Brain microvascular endothelial cell (primary cell): Measurements from ENCODE around the gene SLC26A4.

ENCODE experiments used
- DNase-seq: peaks from one replicate; pipeline ENCODE4 v3.0.0-alpha.2; 2020
- H3K27ac ChIP-seq: fragments of 250-450 bp; sonication (Bioruptor Pico); 2 replicates; pipeline ENCODE4 v1.5.1; 2020; ENCODE audit warnings: mild to moderate bottlenecking, moderate library complexity
- H3K27me3 ChIP-seq: fragments of 250-450 bp; sonication (Bioruptor Pico); replicated peaks from 2 replicates; pipeline ENCODE4 v1.5.1; 2020; ENCODE audit warnings: mild to moderate bottlenecking
- H3K36me3 ChIP-seq: fragments of 250-450 bp; sonication (Bioruptor Pico); replicated peaks from 2 replicates; pipeline ENCODE4 v1.5.1; 2020; ENCODE audit warnings: mild to moderate bottlenecking
- H3K4me3 ChIP-seq: 2 replicates; pipeline ENCODE4 v1.5.1; 2011; ENCODE audit warnings: low read depth, mild to moderate bottlenecking, control low read depth, low read length, moderate library complexity
- in situ Hi-C: cut with HindIII; loops from 2 replicates; pipeline ENCODE4 v1.10.0; 2017; ENCODE audit warnings: low sequenced_read_pairs, low pct_ligation_motif_present
- TF ChIP-seq, protein P1 (sequence below): IDR thresholded peaks from 2 replicates; pipeline ENCODE4 v1.5.1; 2011; ENCODE audit warnings: low read depth, mild to moderate bottlenecking, moderate library complexity, low read length, control low read depth, inconsistent platforms; ENCODE audit errors: missing control alignments

The SLC26A4 gene

DNA sequence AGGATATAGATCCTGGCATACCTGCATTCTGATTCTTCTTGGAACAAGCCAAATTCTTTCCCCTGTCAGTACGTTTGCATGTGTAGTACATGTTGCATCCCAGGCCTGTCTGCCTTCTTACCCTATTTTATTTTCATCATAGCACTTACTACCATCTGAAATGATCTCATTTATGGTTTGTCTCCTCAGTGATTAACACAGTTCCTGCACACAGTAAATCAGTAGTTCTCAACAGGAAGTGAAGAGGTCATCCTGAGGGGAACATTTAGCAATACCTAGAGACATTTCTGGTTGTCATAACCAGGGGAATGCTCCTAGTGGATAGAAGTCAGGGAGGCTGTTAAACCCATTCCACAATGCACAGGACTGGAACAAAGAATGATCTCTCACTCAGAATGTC lies 38.2 kb upstream of the SLC26A4 start:
- in situ Hi-C loops: no loop called here

DNA sequence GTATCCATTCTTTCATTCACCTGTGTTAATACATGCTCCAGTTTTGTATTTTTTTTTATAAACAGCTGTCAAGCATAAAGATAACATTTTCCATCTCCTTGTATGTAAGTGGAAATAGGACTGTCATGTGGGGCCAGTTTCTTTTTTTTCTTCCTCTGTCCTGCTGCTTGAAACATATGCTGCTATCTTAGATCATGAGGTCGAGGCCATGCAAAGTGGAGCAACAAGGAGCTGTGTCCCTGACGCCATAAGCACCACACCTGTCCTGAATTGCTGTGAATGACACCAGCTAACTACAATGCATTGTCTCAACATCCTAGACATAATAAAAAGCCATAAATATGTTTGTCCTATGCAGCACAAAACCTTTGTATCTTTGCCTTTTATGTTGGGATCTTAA lies 37.7 kb upstream of the SLC26A4 start:
- Histone ChIP-seq H3K36me3 (no peaks in the 10 kb centered on the region), H3K4me3 (no peak overlapping the region), H3K27me3 (no peaks in the 10 kb centered on the region), H3K27ac (peak overlapping the region; percentile 27)
- TF ChIP-seq, protein P1, sequence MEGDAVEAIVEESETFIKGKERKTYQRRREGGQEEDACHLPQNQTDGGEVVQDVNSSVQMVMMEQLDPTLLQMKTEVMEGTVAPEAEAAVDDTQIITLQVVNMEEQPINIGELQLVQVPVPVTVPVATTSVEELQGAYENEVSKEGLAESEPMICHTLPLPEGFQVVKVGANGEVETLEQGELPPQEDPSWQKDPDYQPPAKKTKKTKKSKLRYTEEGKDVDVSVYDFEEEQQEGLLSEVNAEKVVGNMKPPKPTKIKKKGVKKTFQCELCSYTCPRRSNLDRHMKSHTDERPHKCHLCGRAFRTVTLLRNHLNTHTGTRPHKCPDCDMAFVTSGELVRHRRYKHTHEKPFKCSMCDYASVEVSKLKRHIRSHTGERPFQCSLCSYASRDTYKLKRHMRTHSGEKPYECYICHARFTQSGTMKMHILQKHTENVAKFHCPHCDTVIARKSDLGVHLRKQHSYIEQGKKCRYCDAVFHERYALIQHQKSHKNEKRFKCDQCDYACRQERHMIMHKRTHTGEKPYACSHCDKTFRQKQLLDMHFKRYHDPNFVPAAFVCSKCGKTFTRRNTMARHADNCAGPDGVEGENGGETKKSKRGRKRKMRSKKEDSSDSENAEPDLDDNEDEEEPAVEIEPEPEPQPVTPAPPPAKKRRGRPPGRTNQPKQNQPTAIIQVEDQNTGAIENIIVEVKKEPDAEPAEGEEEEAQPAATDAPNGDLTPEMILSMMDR: no peak
- no peak for DNase-seq
- in situ Hi-C loops: no loop called here

More for the DNA sequence above, 38.2 kb upstream of the SLC26A4 start:
- no peaks in the 10 kb centered on the region for H3K27me3 ChIP-seq
- no peaks in the 10 kb centered on the region for H3K36me3 ChIP-seq
- H3K27ac ChIP-seq: peak overlapping the region; percentile 27
- no peak overlapping the region for H3K4me3 ChIP-seq
- DNase-seq: peak; percentile 71
- TF ChIP-seq, protein P1: no peak

DNA sequence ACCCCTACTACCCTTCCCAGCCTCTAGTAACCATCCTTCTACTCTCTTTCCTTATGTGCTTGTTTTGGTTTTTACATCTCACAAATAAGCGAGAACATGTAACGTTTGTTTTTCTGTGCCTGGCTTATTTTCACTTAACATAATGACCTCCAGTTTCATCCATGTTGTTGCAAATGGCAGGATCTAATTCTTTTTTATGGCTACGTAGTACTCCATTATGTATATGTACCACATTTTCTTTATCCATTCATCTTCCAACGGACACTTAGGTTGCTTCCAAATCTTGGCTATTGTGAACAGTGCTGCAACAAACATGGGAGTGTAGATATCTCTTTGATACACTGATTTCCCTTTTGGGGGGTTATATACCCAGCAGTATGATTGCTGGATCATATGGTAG lies 33.6 kb upstream of the SLC26A4 start:
- TF ChIP-seq, protein P1: no peak
- Histone ChIP-seq H3K27me3 (no peaks in the 10 kb centered on the region), H3K4me3 (no peak overlapping the region), H3K27ac (no peak overlapping the region), H3K36me3 (no peaks in the 10 kb centered on the region)
- in situ Hi-C loops: no loop called here
- DNase-seq: no peak

DNA sequence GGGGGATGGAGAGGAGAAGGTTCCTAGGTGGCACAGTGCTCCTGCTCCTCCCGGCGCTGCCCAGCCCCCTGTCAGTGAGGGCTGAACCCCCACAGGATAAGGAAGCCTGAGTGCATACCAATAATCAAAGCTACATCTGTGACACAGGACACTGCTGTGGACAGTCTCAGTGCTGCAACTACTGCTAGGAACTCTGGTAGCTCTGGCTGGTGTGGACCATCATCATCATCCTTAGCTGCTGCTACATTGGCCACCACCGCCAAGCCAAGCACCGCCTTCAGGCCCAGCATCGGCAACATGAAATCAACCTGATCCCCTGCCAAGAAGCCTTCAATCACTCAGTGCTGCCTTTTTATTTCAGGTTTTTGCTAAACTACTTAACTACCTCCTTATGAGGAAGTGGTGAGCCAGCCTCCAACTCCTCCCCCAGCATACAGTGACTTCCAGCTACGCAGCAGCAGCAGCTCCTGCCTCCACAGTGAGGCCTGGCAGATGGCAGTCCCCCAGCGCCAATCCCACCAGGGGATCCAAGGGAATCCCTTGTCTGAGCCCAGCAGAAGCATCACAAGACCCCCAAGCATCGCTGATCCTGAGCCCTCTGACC lies 32.1 kb upstream of the SLC26A4 start:
- Histone ChIP-seq H3K4me3 (no peak overlapping the region), H3K36me3 (no peaks in the 10 kb centered on the region), H3K27me3 (no peaks in the 10 kb centered on the region), H3K27ac (no peak overlapping the region)
- DNase-seq: no peak
- in situ Hi-C loops: no loop called here
- TF ChIP-seq, protein P1: no peak

DNA sequence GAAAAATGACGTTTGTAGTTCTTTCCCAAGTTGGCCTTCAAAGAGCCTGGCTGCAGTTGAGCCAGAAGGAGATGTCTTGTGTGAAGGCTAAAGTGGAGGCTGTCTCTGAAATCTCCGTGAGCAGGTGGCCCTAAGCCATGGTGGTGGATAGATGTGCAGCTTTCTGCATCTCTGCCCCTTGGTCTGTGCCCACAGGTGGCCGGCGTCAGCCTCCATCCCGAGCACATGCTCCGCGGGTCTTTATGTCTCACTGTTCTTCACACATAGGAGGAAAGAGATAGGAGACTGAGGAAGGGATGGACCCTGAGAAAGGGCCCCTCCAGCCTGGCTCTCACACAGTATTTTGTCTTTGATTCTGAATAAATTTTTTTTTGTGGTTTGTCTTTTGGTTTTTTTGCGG lies 30.3 kb upstream of the SLC26A4 start:
- Histone ChIP-seq H3K4me3 (no peak overlapping the region), H3K27ac (no peak overlapping the region), H3K27me3 (no peaks in the 10 kb centered on the region), H3K36me3 (no peaks in the 10 kb centered on the region)
- DNase-seq: no peak
- TF ChIP-seq, protein P1: no peak
- in situ Hi-C loops: no loop called here
